Measurements from ENCODE around the gene LYSMD1. TPM values are rescaled to one million over a fixed set of nuclear protein-coding genes. Genes with fewer than 3 reads are reported as not detected.
"Not testable (repeated sequence)": the region's sequence is repeated elsewhere in the genome, so short reads cannot be mapped to it uniquely, and the experiment has no call there.

LYSMD1 gene
- total RNA-seq, result 2.9 and 3.3 TPM in 2 replicates

GRCh38 chr1:151165738-151166504, at the start of gene LYSMD1, which contains the start of gene SCNM1:
Gene LYSMD1, minus strand, starts transcription at chr1:151165902. Its CDS starts 644 bp downstream, at chr1:151165258.
Gene SCNM1, plus strand, starts transcription at chr1:151166144. Its CDS starts 9 bp downstream, at chr1:151166153.
- intact Hi-C loops (cut with micrococcal nuclease), result loop anchor here (1.0 to 10.0 kb wide), 17 partner anchors 10 to 931 kb away; partner anchors contain the start of genes ANP32E, APH1A, CDC42SE1 and GABPB2

- intact Hi-C loops (cut with micrococcal nuclease), result no loop called here
Measured at GRCh38 chr1:151213560-151213959, 47.9 kb upstream of the LYSMD1 start.

GRCh38 chr1:151211972-151212705, 46.4 kb upstream of the LYSMD1 start:
- intact Hi-C loops (cut with micrococcal nuclease), result loop anchor here (1.0 kb wide), 1 partner anchor 14 kb away; the partner anchor contains the start of gene PIP5K1A

- intact Hi-C loops (cut with micrococcal nuclease), result no loop called here
Measured at GRCh38 chr1:151210830-151211229, 45.1 kb upstream of the LYSMD1 start.

GRCh38 chr1:151205381-151205965, 39.8 kb upstream of the LYSMD1 start:
- intact Hi-C loops (cut with micrococcal nuclease), result not testable (repeated sequence)

GRCh38 chr1:151199873-151200581, 34.3 kb upstream of the LYSMD1 start:
- intact Hi-C loops (cut with micrococcal nuclease), result loop anchor here (1.0 to 2.0 kb wide), 3 partner anchors 43 to 147 kb away; partner anchors contain the start of genes PI4KB, RFX5 and TNFAIP8L2

- intact Hi-C loops (cut with micrococcal nuclease), result loop anchor here (1.0 to 2.0 kb wide), 10 partner anchors 8 to 201 kb away; partner anchors contain the start of genes CDC42SE1, PI4KB, PSMB4 and PSMD4
Measured at GRCh38 chr1:151198254-151199127, 32.8 kb upstream of the LYSMD1 start, which contains the start of gene PIP5K1A. Gene PIP5K1A, plus strand, starts transcription at chr1:151198552. Its CDS starts 445 bp downstream, at chr1:151198997.

GRCh38 chr1:151197863-151198253, 32.2 kb upstream of the LYSMD1 start:
- intact Hi-C loops (cut with micrococcal nuclease), result loop anchor here (1.0 to 2.0 kb wide), 9 partner anchors 8 to 201 kb away; partner anchors contain the start of genes CDC42SE1, PSMB4, PSMD4 and RFX5

- intact Hi-C loops (cut with micrococcal nuclease), result loop anchor here (1.0 kb wide), 2 partner anchors 55 to 145 kb away; no protein-coding TSS in a partner anchor
Measured at GRCh38 chr1:151196292-151196800, 30.6 kb upstream of the LYSMD1 start.

- intact Hi-C loops (cut with micrococcal nuclease), result loop anchor here (5.0 kb wide), 1 partner anchor 262 kb away; the partner anchor contains the start of gene POGZ
Measured at GRCh38 chr1:151194894-151195594, 29.3 kb upstream of the LYSMD1 start.

- intact Hi-C loops (cut with micrococcal nuclease), result loop anchor here (5.0 kb wide), 1 partner anchor 263 kb away; the partner anchor contains the start of gene POGZ
Measured at GRCh38 chr1:151193856-151194255, 28.2 kb upstream of the LYSMD1 start.

- intact Hi-C loops (cut with micrococcal nuclease), result loop anchor here (5.0 kb wide), 1 partner anchor 264 kb away; the partner anchor contains the start of gene POGZ
Measured at GRCh38 chr1:151193304-151193703, 27.6 kb upstream of the LYSMD1 start.

- intact Hi-C loops (cut with micrococcal nuclease), result loop anchor here (5.0 kb wide), 1 partner anchor 265 kb away; the partner anchor contains the start of gene POGZ
Measured at GRCh38 chr1:151192047-151192446, 26.3 kb upstream of the LYSMD1 start.

GRCh38 chr1:151189637-151190445, 24.1 kb upstream of the LYSMD1 start, which contains the start of gene VPS72:
Gene VPS72, minus strand, starts transcription at chr1:151190197. Its CDS starts 76 bp downstream, at chr1:151190121.
- intact Hi-C loops (cut with micrococcal nuclease), result loop anchor here (1.0 to 5.0 kb wide), 6 partner anchors 8 to 267 kb away; partner anchors contain the start of genes PIP5K1A, POGZ, PSMD4 and RFX5

GRCh38 chr1:151188667-151189066, 23.0 kb upstream of the LYSMD1 start:
- intact Hi-C loops (cut with micrococcal nuclease), result not testable (repeated sequence)

- intact Hi-C loops (cut with micrococcal nuclease), result no loop called here
Measured at GRCh38 chr1:151187205-151187604, 21.5 kb upstream of the LYSMD1 start.

GRCh38 chr1:151184211-151184610, 18.5 kb upstream of the LYSMD1 start:
- intact Hi-C loops (cut with micrococcal nuclease), result no loop called here

All from T-helper 1 cell treated with Interleukin-12 subunit alpha and Interleukin-12 subunit beta and Interleukin-4 antibody, amounts not matched to agents 30 ng/mL and 1 ng/mL, for 36 hours (primary cell).